RWPE2 (cell line): Measurements from ENCODE around the gene COL15A1.
"Not testable (repeated sequence)": the region's sequence is repeated elsewhere in the genome, so short reads cannot be mapped to it uniquely, and the experiment has no call there.

Experiments used
- ATAC-seq: fragments of 200-7000 bp; cut with Tn5 transposase; 3 replicates; pipeline ENCODE4 v1.9.1; 2021; ENCODE audit warnings: low read depth
- DNase-seq: peaks from one replicate; pipeline ENCODE4 v3.0.0-alpha.2; 2020; ENCODE audit warnings: low spot score
- H3K27ac ChIP-seq: fragments of 450-650 bp; 2 replicates; pipeline ENCODE4 v1.5.1; 2017; ENCODE audit warnings: mild to moderate bottlenecking; ENCODE audit not compliant: poor library complexity, severe bottlenecking
- H3K27me3 ChIP-seq: fragments of 250-450 bp; sonication (Bioruptor Pico); 2 replicates; pipeline ENCODE4 v1.5.1; 2021; ENCODE audit warnings: mild to moderate bottlenecking, moderate library complexity; ENCODE audit not compliant: insufficient read depth, poor library complexity, severe bottlenecking
- H3K36me3 ChIP-seq: fragments of 250-450 bp; sonication (Bioruptor Pico); 2 replicates; pipeline ENCODE4 v1.5.1; 2020; ENCODE audit warnings: low read depth, mild to moderate bottlenecking, moderate library complexity
- H3K4me1 ChIP-seq: fragments of 250-450 bp; sonication (Bioruptor Pico); 2 replicates; pipeline ENCODE4 v1.5.1; 2021; ENCODE audit warnings: mild to moderate bottlenecking, moderate library complexity; ENCODE audit not compliant: insufficient read depth, poor library complexity, severe bottlenecking
- H3K4me3 ChIP-seq: fragments of 250-450 bp; sonication (Bioruptor Pico); 2 replicates; pipeline ENCODE4 v1.5.1; 2021; ENCODE audit warnings: mild to moderate bottlenecking, moderate library complexity; ENCODE audit not compliant: severe bottlenecking
- H3K9me3 ChIP-seq: fragments of 250-450 bp; sonication (Bioruptor Pico); 2 replicates; pipeline ENCODE4 v1.5.1; 2021; ENCODE audit warnings: mild to moderate bottlenecking, moderate library complexity; ENCODE audit not compliant: severe bottlenecking
- TF ChIP-seq, protein P1 (sequence below): fragments of 450-650 bp; IDR thresholded peaks from one replicate; pipeline ENCODE4 v1.5.1; 2017; ENCODE audit warnings: mild to moderate bottlenecking, moderate library complexity; ENCODE audit not compliant: poor library complexity, severe bottlenecking

The COL15A1 gene

DNA sequence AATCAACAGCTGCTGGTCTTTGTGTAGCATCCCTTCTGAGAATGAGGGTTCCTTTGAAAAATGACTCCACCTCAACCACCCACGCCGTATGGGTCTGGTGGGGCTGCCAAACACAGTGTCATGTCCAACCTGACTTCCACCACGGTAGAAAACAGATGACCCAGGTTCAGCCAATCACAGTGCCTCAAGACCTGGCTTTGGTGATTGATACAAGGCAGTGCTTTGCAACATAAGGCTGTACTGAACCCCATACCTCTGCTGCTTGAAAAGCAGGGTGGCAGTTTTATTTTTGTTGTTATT lies 149.7 kb downstream of the COL15A1 start:
- Histone ChIP-seq H3K36me3 (no peaks in the 10 kb centered on the region), H3K27me3 (no peaks in the 10 kb centered on the region), H3K9me3 (no peaks in the 10 kb centered on the region), H3K4me1 (no peaks in the 10 kb centered on the region), H3K27ac (no peak overlapping the region), H3K4me3 (no peak overlapping the region)
- DNase-seq (no peak), ATAC-seq (no peak)
- TF ChIP-seq, protein P1, sequence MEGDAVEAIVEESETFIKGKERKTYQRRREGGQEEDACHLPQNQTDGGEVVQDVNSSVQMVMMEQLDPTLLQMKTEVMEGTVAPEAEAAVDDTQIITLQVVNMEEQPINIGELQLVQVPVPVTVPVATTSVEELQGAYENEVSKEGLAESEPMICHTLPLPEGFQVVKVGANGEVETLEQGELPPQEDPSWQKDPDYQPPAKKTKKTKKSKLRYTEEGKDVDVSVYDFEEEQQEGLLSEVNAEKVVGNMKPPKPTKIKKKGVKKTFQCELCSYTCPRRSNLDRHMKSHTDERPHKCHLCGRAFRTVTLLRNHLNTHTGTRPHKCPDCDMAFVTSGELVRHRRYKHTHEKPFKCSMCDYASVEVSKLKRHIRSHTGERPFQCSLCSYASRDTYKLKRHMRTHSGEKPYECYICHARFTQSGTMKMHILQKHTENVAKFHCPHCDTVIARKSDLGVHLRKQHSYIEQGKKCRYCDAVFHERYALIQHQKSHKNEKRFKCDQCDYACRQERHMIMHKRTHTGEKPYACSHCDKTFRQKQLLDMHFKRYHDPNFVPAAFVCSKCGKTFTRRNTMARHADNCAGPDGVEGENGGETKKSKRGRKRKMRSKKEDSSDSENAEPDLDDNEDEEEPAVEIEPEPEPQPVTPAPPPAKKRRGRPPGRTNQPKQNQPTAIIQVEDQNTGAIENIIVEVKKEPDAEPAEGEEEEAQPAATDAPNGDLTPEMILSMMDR: no peak

DNA sequence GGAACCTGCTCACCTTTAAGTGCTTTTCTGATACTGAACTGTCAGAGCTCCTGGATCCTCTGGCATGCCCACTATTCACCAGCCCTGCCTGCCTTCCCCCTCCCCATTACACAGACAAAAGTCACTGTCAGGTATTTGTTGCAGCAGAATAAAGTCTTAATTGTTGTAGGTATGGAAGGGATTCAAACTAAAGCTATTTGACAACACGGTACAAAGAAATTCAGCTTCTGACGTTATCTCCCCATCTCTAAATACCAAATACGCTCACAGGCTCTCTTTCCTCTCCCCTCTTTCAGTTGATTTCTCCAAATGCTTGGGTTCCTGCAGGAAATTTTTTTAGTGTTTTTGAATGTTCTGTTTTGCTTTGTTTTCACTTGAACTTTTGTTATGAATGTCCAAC lies 151.9 kb downstream of the COL15A1 start:
- DNase-seq: no peak
- H3K4me3 ChIP-seq: no peak overlapping the region
- no peaks in the 10 kb centered on the region for H3K4me1 ChIP-seq
- H3K36me3 ChIP-seq: no peaks in the 10 kb centered on the region
- no peak for ATAC-seq
- no peaks in the 10 kb centered on the region for H3K27me3 ChIP-seq
- TF ChIP-seq, protein P1: no peak
- H3K27ac ChIP-seq: no peak overlapping the region
- no peaks in the 10 kb centered on the region for H3K9me3 ChIP-seq

DNA sequence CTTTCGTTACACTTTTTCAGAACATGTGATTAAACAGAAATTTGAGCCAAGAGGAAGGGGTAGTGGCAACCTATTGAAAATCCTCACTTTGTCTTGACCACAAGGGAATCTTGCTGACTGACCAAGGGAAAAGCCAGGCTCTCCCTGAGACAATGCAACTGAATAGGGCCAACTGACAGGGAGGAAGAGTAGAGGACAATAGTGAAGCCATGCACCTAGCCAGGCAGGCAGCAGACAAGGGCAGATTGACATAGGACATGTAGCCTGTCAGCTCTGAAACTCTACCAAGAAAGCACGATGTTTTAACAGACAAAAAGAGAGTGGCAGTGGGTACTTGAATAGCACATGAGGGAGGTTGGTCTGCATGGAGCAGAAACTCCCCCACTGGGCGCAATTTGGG lies 152.7 kb downstream of the COL15A1 start:
- Histone ChIP-seq H3K4me1 (no peaks in the 10 kb centered on the region), H3K4me3 (no peak overlapping the region), H3K36me3 (no peaks in the 10 kb centered on the region), H3K9me3 (no peaks in the 10 kb centered on the region), H3K27ac (no peak overlapping the region), H3K27me3 (no peaks in the 10 kb centered on the region)
- ATAC-seq (no peak), DNase-seq (no peak)
- TF ChIP-seq, protein P1: no peak

DNA sequence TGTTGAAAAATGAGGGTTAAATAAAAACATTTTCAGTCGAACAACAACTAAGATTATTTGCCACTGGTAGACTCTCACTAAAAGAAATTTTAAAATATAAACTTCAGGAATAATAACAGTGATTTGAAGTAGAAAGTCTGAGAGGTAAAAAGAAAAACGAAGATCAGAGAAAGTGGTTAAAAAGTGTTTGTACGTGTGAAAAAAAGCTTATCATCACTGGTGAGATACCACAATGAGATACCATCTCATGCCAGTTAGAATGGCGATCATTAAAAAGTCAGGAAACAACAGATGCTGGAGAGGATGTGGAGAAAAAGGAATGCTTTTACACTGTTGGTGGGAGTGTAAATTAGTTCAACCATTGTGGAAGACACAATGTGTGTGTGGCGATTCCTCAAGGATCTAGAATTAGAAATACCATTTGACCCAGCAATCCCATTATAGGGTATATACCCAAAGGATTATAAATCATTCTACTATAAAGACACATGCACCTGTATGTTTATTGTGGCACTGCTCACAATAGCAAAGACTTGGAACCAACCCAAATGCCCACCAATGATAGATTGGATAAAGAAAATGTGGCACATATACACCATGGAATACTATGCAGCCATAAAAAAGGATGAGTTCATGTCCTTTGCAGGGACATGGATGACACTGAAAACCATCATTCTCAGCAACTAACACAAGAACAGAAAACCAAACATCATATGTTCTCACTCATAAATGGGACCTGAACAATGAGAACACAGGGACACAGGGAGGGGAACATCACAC lies 156.3 kb downstream of the COL15A1 start:
- peaks cover 13% of the 10 kb centered on the region for H3K4me1 ChIP-seq
- not testable (repeated sequence) for H3K4me3 ChIP-seq, DNase-seq, H3K27me3 ChIP-seq, H3K9me3 ChIP-seq, ATAC-seq, H3K27ac ChIP-seq, H3K36me3 ChIP-seq

DNA sequence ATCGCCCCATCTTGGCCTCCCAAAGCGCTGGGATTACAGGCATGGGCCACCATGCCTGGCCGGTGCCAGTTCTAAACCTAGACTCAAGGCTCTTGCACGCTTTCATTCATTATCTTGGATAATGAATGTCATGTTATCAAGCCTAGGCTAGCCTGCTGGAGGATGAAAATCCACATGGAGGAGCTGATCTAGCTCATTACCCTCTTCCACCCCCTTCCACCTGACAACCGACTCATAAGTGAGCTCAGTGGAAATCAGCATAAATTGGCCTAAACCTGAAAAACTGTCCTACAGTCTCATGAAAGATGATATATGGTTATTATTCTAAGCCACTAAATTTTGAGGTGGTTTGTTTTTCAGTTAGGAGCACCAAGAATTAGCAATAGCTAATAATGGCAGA lies 157.6 kb downstream of the COL15A1 start:
- DNase-seq: no peak
- H3K27me3 ChIP-seq: no peaks in the 10 kb centered on the region
- no peak overlapping the region for H3K27ac ChIP-seq
- ATAC-seq: no peak
- H3K4me1 ChIP-seq: peaks cover 13% of the 10 kb centered on the region
- TF ChIP-seq, protein P1: no peak
- H3K9me3 ChIP-seq: no peaks in the 10 kb centered on the region
- no peaks in the 10 kb centered on the region for H3K36me3 ChIP-seq
- H3K4me3 ChIP-seq: no peak overlapping the region
